ENCODE measurements around the gene IL10RB.

DNA sequence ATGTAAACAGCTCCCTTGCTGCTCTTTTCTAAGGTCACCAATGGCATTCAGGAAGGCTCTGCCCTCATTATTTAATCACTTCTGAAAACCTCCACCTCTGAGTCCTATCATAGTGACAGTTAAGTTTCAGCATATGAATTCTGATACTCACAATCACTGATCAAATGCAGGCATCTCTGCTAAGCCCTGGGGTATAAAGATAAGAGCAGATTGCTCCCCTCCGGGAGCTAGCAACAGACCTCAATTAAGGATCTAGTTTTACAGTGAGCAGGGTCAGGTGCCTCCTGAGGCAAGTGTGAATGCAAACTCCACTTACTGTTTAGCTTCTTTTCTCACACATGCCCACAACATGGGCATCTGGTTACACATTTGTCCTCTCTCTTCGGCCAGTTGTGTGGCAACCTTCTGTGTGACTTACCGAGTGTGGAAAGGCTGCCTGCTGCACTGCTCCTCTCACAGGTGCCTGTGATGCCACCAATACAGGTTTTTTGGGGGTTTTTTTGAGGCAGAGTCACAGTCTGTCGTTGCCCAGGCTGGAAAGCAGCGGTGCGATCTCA, 15.0 kb downstream of the IL10RB start:
- TF ChIP-seq, protein P1, sequence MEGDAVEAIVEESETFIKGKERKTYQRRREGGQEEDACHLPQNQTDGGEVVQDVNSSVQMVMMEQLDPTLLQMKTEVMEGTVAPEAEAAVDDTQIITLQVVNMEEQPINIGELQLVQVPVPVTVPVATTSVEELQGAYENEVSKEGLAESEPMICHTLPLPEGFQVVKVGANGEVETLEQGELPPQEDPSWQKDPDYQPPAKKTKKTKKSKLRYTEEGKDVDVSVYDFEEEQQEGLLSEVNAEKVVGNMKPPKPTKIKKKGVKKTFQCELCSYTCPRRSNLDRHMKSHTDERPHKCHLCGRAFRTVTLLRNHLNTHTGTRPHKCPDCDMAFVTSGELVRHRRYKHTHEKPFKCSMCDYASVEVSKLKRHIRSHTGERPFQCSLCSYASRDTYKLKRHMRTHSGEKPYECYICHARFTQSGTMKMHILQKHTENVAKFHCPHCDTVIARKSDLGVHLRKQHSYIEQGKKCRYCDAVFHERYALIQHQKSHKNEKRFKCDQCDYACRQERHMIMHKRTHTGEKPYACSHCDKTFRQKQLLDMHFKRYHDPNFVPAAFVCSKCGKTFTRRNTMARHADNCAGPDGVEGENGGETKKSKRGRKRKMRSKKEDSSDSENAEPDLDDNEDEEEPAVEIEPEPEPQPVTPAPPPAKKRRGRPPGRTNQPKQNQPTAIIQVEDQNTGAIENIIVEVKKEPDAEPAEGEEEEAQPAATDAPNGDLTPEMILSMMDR (IDR thresholded peaks at IDR 0.05 in 4 of 5, conservative IDR thresholded peaks at IDR 0.05 in 1 of 5): no peak
- no peak for TF ChIP-seq POLR2A (IDR thresholded peaks at IDR 0.05)
